Vagina (tissue), 2 donors: ENCODE results near the gene LTBP2.

Experiments
- CTCF ChIP-seq, 3 experiments: fragments of 450-650 bp in 2 of 3; fragments of 200-600 bp in 1 of 3; sonication (generic) in 1 of 3; IDR thresholded peaks; one replicate each; pipeline ENCODE4 v1.5.1; 2017 to 2019; ENCODE audit warnings: antibody characterized with exemption in 3 of 3, mild to moderate bottlenecking in 2 of 3, moderate library complexity in 2 of 3
- POLR2AphosphoS5 ChIP-seq, 2 donors: sonication (generic); formaldehyde crosslinking; IDR thresholded peaks; one replicate each; pipeline ENCODE4 v1.9.0; 2017; ENCODE audit warnings: antibody characterized with exemption in 2 of 2, mild to moderate bottlenecking in 2 of 2, low read depth in 1 of 2; ENCODE audit not compliant: insufficient read depth in 1 of 2

DNA sequence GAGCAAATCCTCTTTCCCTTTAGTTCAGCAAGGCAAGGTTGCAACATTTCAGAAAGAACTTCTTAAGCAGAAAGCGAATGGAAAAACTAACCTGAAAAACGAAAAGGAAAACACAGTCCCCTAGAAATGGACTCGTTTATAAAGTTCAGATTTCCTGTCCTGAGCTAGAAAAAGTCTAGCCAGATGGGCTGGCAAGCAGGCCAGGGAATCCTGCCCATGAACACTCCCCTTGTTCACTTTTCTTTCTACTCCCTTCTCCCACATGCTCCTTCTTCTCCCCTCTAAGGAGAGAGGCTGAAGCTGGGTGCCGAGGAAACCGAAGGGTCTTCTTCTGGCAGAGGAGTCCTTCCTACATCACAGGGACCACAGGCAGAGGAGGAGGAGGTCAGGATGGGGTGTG lies 27.1 kb downstream of the LTBP2 start:
- TF ChIP-seq POLR2AphosphoS5 (IDR thresholded peaks at IDR 0.05; ENCODE audit: insufficient read depth in 1 of 2, low read depth in 1 of 2) (no peak), CTCF (IDR thresholded peaks at IDR 0.05) (no peak)
